SK-N-SH (cell line): ENCODE results near the gene GMCL1. TPM values are rescaled to one million over a fixed set of nuclear protein-coding genes. Genes with fewer than 3 reads are reported as not detected.

ENCODE experiments used
- CTCF ChIA-PET: fragments of 300-600, 350-600 bp; formaldehyde crosslinking; extraction: SDS; loops from one replicate; lab custom pipeline; 2021; lab: Yijun Ruan, JAX
- POLR2A ChIA-PET: fragments of 350-600 bp; sonication (Branson Sonifier 250); formaldehyde crosslinking; extraction: SDS; loops from one replicate; lab custom pipeline; 2020; ENCODE audit warnings: antibody characterized with exemption, inconsistent platforms; lab: Yijun Ruan, JAX
- DNase-seq: peaks from one replicate; pipeline ENCODE4 v3.0.0; 2012
- H2AFZ ChIP-seq: fragments of 200-600 bp; sonication (generic); 2 replicates; pipeline ENCODE4 v1.8.1; 2016; ENCODE audit warnings: antibody characterized with exemption, mild to moderate bottlenecking, low read depth
- H3F3A ChIP-seq: fragments of 200-600 bp; sonication (generic); replicated peaks from 2 replicates; pipeline ENCODE3; 2016; ENCODE audit warnings: antibody characterized with exemption, mild to moderate bottlenecking; ENCODE audit not compliant: insufficient read depth
- H3K27ac ChIP-seq, 2 experiments: fragments of 200-500 bp in 1 of 2; fragments of 200-600 bp in 1 of 2; sonication (Bioruptor generic) in 1 of 2; sonication (generic), shearing (Covaris generic) in 1 of 2; 2 replicates each; pipeline versions ENCODE4 v1.5.1 to v1.6.1; 2014 to 2016; ENCODE audit warnings: low read depth in 2 of 2, inconsistent platforms in 1 of 2, low read length in 1 of 2, mild to moderate bottlenecking in 1 of 2, mixed read lengths in 1 of 2
- H3K27me3 ChIP-seq: fragments of 200-600 bp; sonication (generic), shearing (Covaris generic); 2 replicates; pipeline ENCODE4 v1.6.1; 2016; ENCODE audit warnings: mixed run types; ENCODE audit not compliant: insufficient read depth
- H3K36me3 ChIP-seq, 2 experiments: fragments of 200-500 bp in 1 of 2; fragments of 200-600 bp in 1 of 2; sonication (Bioruptor generic) in 1 of 2; sonication (generic) in 1 of 2; replicated peaks in 1 of 2; 2 replicates each; pipeline versions ENCODE3 to v1.5.1; 2014 to 2016; ENCODE audit warnings: low read length in 1 of 2, mild to moderate bottlenecking in 1 of 2; ENCODE audit not compliant: insufficient read depth in 2 of 2, control insufficient read depth in 1 of 2
- H3K4me1 ChIP-seq, 2 experiments: fragments of 200-500 bp in 1 of 2; fragments of 200-600 bp in 1 of 2; sonication (Bioruptor generic) in 1 of 2; sonication (generic), shearing (Covaris generic) in 1 of 2; 2 replicates each; pipeline versions ENCODE4 v1.5.1 to v1.6.1; 2014 to 2016; ENCODE audit warnings: low read depth in 1 of 2, low read length in 1 of 2, mixed run types in 1 of 2; ENCODE audit not compliant: insufficient read depth in 2 of 2, control insufficient read depth in 1 of 2
- H3K4me2 ChIP-seq: fragments of 200-600 bp; sonication (generic), shearing (Covaris generic); 2 replicates; pipeline ENCODE4 v1.6.1; 2017; ENCODE audit warnings: mixed run types
- H3K4me3 ChIP-seq, 2 experiments: fragments of 200-500 bp in 1 of 2; fragments of 200-600 bp in 1 of 2; sonication (Bioruptor generic) in 1 of 2; sonication (generic), shearing (Covaris generic) in 1 of 2; 2 replicates each; pipeline versions ENCODE4 v1.5.1 to v1.8.1; 2014 to 2016; ENCODE audit warnings: low read depth in 2 of 2, inconsistent platforms in 1 of 2, low read length in 1 of 2, mild to moderate bottlenecking in 1 of 2, mixed read lengths in 1 of 2, moderate library complexity in 1 of 2
- H3K79me2 ChIP-seq: fragments of 200-600 bp; sonication (generic); 2 replicates; pipeline ENCODE4 v1.8.1; 2017; ENCODE audit warnings: mild to moderate bottlenecking; ENCODE audit not compliant: insufficient read depth
- H3K9ac ChIP-seq: fragments of 200-600 bp; sonication (generic); 2 replicates; pipeline ENCODE4 v1.6.1; 2017; ENCODE audit warnings: mixed run types
- H3K9me2 ChIP-seq: fragments of 200-600 bp; sonication (generic); 2 replicates; pipeline ENCODE4 v1.6.1; 2017; ENCODE audit warnings: mixed run types
- H3K9me3 ChIP-seq: fragments of 200-600 bp; sonication (generic); 2 replicates; pipeline ENCODE4 v1.6.1; 2017; ENCODE audit warnings: mixed run types, mild to moderate bottlenecking, moderate library complexity
- H4K20me1 ChIP-seq: fragments of 200-600 bp; sonication (generic); 2 replicates; pipeline ENCODE4 v1.6.1; 2017; ENCODE audit warnings: mild to moderate bottlenecking, mixed run types; ENCODE audit not compliant: insufficient read depth
- CHD2 ChIP-seq: fragments of 150-350 bp; IDR thresholded peaks from 2 replicates; pipeline ENCODE4 v1.6.1; 2018; ENCODE audit warnings: low read length; ENCODE audit not compliant: partially characterized antibody
- ELF1 ChIP-seq: IDR thresholded peaks from 2 replicates; pipeline ENCODE4 v1.4.0; 2012
- FOSL2 ChIP-seq: IDR thresholded peaks from 2 replicates; pipeline ENCODE4 v1.4.0; 2012; ENCODE audit warnings: low read depth, mild to moderate bottlenecking, moderate library complexity, borderline replicate concordance
- GATA2 ChIP-seq: sonication (generic); formaldehyde crosslinking; IDR thresholded peaks from 2 replicates; pipeline ENCODE4 v1.5.0; 2020; ENCODE audit warnings: mild to moderate bottlenecking, missing genetic modification reagents
- IRF3 ChIP-seq: fragments of 150-350 bp; IDR thresholded peaks from 2 replicates; pipeline ENCODE4 v1.6.1; 2016; ENCODE audit warnings: mild to moderate bottlenecking, low read depth, low read length
- MAX ChIP-seq: IDR thresholded peaks from 2 replicates; pipeline ENCODE4 v1.4.0; 2012; ENCODE audit warnings: low read depth
- MEF2A ChIP-seq: IDR thresholded peaks from 2 replicates; pipeline ENCODE4 v1.4.0; 2012; ENCODE audit warnings: low read depth, borderline replicate concordance
- MXI1 ChIP-seq: IDR thresholded peaks from 2 replicates; pipeline ENCODE4 v1.6.1; 2012; ENCODE audit warnings: mild to moderate bottlenecking, low read depth, low read length, improper control_type of control experiment
- SIN3A ChIP-seq: IDR thresholded peaks from 2 replicates; pipeline ENCODE4 v1.6.1; 2012; ENCODE audit warnings: low read depth, mild to moderate bottlenecking, low read length, moderate library complexity, borderline replicate concordance
- TAF1 ChIP-seq: IDR thresholded peaks from 2 replicates; pipeline ENCODE4 v1.6.1; 2012; ENCODE audit warnings: low read depth, mild to moderate bottlenecking, low read length, moderate library complexity, borderline replicate concordance
- USF1 ChIP-seq: IDR thresholded peaks from 2 replicates; pipeline ENCODE4 v1.4.0; 2012; ENCODE audit warnings: low read depth, borderline replicate concordance
- USF2 ChIP-seq: fragments of 150-350 bp; IDR thresholded peaks from 2 replicates; pipeline ENCODE4 v1.6.1; 2017; ENCODE audit warnings: antibody characterized with exemption, low read length, low read depth, borderline replicate concordance
- YY1 ChIP-seq: IDR thresholded peaks from 2 replicates; pipeline ENCODE4 v1.4.0; 2012; ENCODE audit warnings: low read depth, mild to moderate bottlenecking
- WGBS: methylation state at CpG from one replicate; pipeline ENCODE4 v1.1.6; 2017; ENCODE audit warnings: low lambda C conversion rate; 5-methylcytosine and 5-hydroxymethylcytosine counted together
- polyA plus RNA-seq, 3 experiments: library from polyadenylated mRNA; depleted of rRNA; stranded (reverse); fragments of >200 nt; gene quantifications; 2 replicates each; pipeline ENCODE4 v1.2.3, GENCODE V29; 2012
- TF ChIP-seq, protein P1 (sequence below): IDR thresholded peaks from 2 replicates; pipeline ENCODE4 v1.6.1; 2012; ENCODE audit warnings: mild to moderate bottlenecking, low read depth, low read length, moderate library complexity
- TF ChIP-seq, protein P2 (sequence below): IDR thresholded peaks from 2 replicates; pipeline ENCODE4; 2012
- TF ChIP-seq, protein P3 (sequence below): fragments of 200-600 bp; sonication (generic); IDR thresholded peaks from 2 replicates; pipeline ENCODE4 v1.6.1; 2017; ENCODE audit warnings: antibody characterized with exemption, mild to moderate bottlenecking, moderate library complexity
- TF ChIP-seq, protein P4 (sequence below): IDR thresholded peaks from 2 replicates; pipeline ENCODE4 v1.4.0; 2012; ENCODE audit warnings: low read depth, borderline replicate concordance

Gene GMCL1
- polyA plus RNA-seq, 1 of the 3 experiments (the other 2 are of a cell fraction), result 6.2 TPM

- H3K79me2 ChIP-seq, result peaks cover 22% of the 10 kb centered on the region
- no peaks in the 10 kb centered on the region for H3K27me3 ChIP-seq
- no peaks in the 10 kb centered on the region for H3F3A ChIP-seq
- CTCF ChIA-PET, result no interaction called here
- H3K27ac ChIP-seq, result no peak overlapping the region
- no peaks in the 10 kb centered on the region for H3K9me2 ChIP-seq
- H3K4me2 ChIP-seq, result no peak overlapping the region
- 3% methylated on average over 1 of the region's 1 CpG for WGBS
- no peak overlapping the region for H3K9ac ChIP-seq
- H4K20me1 ChIP-seq, result peaks cover 1% of the 10 kb centered on the region; the same call in 1 of the 2 replicates
- peaks cover 0 to 5% of the 10 kb centered on the region in 2 experiments; a peak in 1 of 4 replicates for H3K4me1 ChIP-seq
- H3K36me3 ChIP-seq, result peaks cover 0 to 7% of the 10 kb centered on the region in 2 experiments
- no peak for TF ChIP-seq YY1
- TF ChIP-seq FOSL2, result no peak
- no peak for TF ChIP-seq CHD2
- no peak for TF ChIP-seq USF2
- TF ChIP-seq, protein P1, sequence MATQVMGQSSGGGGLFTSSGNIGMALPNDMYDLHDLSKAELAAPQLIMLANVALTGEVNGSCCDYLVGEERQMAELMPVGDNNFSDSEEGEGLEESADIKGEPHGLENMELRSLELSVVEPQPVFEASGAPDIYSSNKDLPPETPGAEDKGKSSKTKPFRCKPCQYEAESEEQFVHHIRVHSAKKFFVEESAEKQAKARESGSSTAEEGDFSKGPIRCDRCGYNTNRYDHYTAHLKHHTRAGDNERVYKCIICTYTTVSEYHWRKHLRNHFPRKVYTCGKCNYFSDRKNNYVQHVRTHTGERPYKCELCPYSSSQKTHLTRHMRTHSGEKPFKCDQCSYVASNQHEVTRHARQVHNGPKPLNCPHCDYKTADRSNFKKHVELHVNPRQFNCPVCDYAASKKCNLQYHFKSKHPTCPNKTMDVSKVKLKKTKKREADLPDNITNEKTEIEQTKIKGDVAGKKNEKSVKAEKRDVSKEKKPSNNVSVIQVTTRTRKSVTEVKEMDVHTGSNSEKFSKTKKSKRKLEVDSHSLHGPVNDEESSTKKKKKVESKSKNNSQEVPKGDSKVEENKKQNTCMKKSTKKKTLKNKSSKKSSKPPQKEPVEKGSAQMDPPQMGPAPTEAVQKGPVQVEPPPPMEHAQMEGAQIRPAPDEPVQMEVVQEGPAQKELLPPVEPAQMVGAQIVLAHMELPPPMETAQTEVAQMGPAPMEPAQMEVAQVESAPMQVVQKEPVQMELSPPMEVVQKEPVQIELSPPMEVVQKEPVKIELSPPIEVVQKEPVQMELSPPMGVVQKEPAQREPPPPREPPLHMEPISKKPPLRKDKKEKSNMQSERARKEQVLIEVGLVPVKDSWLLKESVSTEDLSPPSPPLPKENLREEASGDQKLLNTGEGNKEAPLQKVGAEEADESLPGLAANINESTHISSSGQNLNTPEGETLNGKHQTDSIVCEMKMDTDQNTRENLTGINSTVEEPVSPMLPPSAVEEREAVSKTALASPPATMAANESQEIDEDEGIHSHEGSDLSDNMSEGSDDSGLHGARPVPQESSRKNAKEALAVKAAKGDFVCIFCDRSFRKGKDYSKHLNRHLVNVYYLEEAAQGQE, result no peak
- no peak for TF ChIP-seq TAF1
- TF ChIP-seq USF1, result no peak
- no peak for TF ChIP-seq IRF3
- TF ChIP-seq ELF1, result no peak
- TF ChIP-seq MXI1, result no peak
- TF ChIP-seq, protein P2, sequence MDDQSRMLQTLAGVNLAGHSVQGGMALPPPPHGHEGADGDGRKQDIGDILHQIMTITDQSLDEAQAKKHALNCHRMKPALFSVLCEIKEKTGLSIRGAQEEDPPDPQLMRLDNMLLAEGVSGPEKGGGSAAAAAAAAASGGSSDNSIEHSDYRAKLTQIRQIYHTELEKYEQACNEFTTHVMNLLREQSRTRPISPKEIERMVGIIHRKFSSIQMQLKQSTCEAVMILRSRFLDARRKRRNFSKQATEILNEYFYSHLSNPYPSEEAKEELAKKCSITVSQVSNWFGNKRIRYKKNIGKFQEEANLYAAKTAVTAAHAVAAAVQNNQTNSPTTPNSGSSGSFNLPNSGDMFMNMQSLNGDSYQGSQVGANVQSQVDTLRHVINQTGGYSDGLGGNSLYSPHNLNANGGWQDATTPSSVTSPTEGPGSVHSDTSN, result no peak
- no peak for TF ChIP-seq GATA2
- TF ChIP-seq, protein P3, sequence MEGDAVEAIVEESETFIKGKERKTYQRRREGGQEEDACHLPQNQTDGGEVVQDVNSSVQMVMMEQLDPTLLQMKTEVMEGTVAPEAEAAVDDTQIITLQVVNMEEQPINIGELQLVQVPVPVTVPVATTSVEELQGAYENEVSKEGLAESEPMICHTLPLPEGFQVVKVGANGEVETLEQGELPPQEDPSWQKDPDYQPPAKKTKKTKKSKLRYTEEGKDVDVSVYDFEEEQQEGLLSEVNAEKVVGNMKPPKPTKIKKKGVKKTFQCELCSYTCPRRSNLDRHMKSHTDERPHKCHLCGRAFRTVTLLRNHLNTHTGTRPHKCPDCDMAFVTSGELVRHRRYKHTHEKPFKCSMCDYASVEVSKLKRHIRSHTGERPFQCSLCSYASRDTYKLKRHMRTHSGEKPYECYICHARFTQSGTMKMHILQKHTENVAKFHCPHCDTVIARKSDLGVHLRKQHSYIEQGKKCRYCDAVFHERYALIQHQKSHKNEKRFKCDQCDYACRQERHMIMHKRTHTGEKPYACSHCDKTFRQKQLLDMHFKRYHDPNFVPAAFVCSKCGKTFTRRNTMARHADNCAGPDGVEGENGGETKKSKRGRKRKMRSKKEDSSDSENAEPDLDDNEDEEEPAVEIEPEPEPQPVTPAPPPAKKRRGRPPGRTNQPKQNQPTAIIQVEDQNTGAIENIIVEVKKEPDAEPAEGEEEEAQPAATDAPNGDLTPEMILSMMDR, result no peak
- TF ChIP-seq MAX, result no peak
- TF ChIP-seq MEF2A, result no peak
- TF ChIP-seq, protein P4, sequence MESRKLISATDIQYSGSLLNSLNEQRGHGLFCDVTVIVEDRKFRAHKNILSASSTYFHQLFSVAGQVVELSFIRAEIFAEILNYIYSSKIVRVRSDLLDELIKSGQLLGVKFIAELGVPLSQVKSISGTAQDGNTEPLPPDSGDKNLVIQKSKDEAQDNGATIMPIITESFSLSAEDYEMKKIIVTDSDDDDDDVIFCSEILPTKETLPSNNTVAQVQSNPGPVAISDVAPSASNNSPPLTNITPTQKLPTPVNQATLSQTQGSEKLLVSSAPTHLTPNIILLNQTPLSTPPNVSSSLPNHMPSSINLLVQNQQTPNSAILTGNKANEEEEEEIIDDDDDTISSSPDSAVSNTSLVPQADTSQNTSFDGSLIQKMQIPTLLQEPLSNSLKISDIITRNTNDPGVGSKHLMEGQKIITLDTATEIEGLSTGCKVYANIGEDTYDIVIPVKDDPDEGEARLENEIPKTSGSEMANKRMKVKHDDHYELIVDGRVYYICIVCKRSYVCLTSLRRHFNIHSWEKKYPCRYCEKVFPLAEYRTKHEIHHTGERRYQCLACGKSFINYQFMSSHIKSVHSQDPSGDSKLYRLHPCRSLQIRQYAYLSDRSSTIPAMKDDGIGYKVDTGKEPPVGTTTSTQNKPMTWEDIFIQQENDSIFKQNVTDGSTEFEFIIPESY, result no peak
- TF ChIP-seq SIN3A, result no peak
- no peak overlapping the region for H2AFZ ChIP-seq
- H3K4me3 ChIP-seq, result no peak overlapping the region
- no peak for DNase-seq
- H3K9me3 ChIP-seq, result no peaks in the 10 kb centered on the region
- POLR2A ChIA-PET, result no interaction called here
These were observed 61.4 kb downstream of the GMCL1 start for GRCh38 chr2:69890881-69891280.
